Inflammatory macrophage (primary cell): Measurements from ENCODE around the gene CHCHD6.

Experiments used
- DNase-seq, 2 donors: peaks; one replicate each; pipeline ENCODE4 v3.0.0-alpha.2; 2020 to 2022

CHCHD6 gene

DNA sequence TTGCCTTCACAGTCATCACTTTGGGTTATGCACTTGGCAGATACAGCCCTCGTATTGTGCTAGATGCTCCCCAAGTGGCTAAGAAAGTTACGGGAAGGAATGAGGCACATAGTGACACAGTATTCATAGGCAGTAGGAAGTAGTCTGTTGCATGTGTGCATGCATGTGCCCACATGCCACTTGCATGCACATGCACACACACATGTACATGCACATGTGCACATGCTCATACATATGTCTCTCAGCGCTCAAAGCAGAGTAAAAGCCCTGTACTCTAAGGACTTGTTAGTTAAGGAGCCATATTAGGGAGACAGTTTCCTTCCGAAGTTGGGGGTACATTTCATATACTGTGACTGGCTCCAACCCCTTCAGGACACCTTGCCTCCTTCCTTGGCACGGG is 128.9 kb downstream of the CHCHD6 start:
- no peak for DNase-seq

DNA sequence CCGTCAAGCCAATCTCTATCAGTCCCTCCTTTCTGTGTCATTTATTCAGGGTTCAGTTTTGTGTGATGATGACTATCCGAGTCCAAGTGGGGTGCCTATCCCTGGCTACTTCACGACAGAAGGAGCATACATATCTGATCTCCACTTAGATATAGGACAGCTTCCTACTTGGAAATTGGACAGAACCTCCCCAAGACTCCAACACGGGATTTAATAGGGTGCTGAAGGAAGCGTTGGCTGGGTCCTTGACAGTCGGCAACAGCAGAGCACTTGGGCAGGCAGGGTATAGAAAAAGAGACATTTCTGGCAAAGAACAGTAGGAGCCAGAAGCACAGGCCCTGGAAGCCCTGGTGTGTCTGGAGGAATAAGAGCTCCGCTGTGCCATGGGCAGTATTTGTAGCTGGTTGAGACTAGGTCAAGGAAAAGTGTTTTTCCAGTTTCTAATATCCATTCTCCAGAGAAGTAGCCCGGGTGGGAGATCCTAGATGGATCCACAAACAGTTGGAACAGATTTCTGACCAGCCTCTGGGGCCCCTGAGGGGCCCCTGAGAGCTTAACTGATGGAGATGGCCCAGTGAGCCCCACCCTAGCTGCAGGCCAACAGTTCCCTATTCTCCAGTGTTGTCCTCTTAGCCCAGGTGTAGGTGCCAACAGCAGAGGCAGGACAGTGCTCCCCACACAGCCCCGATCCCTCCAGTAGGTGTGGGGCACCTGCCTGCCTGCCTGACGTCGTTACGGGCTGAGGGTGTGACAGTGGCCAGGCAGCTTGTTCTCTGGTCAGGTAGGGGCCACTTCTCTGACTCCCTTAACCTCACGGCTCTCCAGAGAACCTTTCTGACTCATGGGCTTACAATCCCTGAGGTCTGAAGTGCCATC is 130.8 kb downstream of the CHCHD6 start:
- no peak for DNase-seq

DNA sequence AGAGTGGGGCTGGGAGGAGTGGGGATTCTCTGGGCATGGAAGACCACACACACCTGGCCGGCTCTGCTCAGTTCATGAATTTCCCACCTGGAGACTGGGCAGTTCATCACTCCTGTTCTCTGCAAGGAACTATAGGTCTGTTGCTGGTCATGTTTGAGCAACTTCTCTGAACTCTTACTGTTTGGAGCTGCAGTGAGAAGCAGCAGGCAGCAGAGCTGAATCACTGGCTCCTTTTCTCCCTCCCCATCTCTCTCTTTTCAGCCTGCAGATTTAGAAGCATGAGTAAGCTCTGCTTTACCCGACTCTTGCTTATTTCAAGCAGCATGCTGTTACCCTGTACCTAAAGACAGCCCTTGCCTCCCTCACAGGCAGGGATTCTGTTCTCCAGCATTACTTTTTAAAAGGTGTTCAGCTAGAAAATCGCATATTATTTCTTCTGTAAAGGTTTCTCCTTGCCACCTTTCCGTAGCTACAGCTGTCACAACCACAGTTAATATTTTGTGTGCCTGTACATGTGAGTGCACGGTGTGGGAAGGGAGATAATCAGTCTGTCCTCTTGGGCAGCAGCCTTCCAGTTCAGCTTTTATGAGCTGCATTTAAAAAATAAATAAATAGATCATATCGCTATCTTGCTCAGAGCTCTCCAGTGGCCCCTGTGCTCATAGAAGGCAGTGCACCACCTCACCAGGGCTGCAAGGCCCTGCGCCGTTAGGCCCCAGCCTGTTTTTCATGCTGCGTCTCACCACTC is 131.6 kb downstream of the CHCHD6 start:
- DNase-seq, result no peak

DNA sequence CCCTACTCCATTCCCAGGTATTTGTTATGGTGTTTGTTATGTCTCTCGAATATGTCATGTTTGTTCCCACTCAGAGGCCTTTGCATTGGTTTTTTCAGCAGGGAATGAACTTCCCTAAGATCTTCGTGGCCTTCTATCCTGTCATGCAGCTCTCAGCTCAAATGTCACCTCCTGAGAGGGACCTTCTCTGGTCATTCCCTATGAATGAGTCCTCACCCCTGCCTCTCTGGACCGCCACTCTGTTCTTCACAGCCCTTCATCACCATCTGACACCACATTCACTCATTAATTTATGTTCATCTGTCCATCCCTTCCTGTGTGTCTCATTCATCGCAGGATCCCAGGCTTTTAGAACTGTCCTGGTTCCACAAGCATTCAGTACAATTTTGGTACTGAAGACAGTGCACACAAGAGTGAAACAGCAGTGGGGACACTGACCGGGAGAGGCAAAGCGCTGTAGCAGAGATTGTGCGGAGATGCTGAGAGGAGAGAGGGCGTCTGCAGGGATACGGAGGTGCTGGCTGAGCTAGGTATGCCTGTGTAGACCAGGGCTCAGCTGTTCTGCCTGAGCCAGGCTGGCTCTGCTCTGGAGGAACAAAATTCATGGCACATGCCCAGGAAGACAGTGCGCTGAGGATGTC is 132.3 kb downstream of the CHCHD6 start:
- DNase-seq, result no peak

DNA sequence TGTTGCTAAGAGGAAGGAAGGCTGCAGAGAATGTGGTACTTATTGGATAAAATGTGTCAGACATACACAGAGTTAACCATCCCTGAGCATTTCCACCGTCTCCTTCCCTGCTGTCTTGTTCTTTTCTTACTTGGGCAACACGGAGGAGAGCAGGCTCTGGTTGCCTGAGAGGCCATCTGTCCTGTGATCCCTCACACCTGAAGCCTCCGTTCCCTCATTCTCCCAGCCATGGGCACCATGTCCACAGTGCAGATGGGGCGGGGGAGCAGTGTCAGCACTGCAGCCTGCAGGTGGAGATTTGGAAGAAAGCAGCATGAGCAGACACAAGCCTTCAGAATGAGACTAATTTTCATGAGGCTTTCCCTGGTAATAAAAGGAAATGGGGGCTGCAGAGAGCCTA is 133.7 kb downstream of the CHCHD6 start:
- no peak for DNase-seq

DNA sequence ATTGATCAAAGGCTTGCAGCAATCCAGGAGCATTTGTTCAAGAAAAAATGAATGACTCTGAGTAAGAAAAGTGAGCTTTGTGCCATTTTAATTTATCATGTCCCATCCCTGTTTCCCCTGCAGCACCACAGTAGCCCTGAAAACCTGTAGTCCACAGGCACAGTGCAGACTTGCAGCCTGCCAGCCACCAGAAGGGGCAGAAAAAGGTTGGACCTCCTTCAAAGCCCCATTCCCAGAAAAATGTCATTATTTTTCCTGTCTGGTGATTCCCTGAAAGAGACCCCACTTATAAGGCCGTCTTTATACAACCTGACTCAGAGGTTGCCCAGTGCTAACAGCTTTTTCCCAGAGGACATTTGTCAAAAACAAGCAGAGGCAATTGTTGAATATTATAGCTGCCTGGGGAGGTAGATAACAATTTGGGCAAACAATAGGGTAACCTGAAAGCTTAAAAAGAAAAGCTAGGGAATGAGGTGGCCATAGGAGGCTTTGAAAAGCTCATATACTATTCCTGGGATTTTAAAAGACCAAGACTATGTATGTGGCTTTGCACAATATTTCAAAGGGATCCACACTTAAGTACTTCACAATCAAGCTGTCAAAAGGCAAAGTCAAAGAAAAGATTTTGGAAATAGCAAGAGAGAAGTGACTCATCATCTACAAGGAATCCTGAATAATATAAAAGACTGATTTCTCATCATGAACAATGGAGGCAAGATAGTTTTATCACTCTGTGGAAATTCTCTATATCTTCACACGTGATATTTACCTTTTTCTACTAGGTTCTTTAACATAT is 142.1 kb downstream of the CHCHD6 start:
- no peak for DNase-seq

DNA sequence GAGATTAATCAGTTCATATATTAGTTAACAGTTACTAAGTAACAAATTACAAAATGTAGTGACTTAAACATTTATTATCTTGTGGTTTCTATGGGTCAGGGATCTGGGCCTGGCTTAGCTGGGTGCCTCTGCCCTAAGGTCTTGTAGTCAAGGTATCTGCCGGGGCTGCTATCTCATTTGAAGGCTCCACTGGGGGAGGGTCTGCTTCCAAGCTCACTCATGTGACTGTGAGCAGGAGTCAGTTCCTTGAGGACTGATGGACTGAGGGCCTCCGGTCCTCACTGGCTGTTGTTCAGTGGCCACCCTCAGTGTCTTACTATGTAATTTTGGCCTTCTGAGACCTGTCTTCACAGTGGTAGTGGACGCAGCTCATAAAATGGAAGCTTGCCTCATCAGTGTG is 143.0 kb downstream of the CHCHD6 start:
- DNase-seq, result no peak

DNA sequence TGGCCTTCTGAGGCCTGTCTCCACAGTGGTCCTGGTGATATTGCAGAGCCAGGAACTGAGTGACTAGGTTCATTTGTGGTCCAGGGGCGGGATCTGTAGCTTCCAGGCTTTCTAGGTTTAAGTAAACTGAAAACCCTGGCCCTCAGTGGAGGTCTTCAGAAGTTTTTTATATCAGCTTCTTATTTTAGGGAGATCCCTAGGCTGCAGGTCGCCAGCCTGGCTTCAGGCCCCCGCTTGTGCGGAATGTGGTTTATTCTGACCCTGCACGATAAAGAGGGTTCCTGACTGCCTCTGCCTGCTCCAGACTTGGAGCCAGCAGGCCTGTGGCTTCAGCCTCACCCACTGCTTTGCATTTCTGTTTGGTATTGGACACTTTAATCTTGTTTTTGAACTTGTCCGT is 145.0 kb downstream of the CHCHD6 start:
- no peak for DNase-seq

DNA sequence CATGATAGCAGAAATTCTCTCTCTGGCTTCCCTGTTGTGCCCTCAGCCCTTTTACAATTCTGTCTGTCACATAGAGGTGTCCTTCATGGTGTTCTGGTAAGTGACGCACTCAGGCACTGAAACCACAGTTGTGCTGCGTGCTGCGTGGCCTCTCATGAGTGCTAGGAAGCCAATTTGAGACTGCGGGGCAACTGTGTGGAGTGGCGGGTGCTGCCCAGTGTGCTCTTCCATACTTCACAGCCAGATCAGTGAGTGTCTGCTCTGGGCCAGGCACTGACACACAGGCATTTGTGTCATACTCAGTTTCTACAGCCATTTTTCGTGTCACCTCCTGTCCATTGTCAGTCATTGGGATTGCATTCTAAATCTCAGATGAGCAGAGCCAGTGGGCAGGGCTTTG is 145.7 kb downstream of the CHCHD6 start:
- DNase-seq, result no peak

DNA sequence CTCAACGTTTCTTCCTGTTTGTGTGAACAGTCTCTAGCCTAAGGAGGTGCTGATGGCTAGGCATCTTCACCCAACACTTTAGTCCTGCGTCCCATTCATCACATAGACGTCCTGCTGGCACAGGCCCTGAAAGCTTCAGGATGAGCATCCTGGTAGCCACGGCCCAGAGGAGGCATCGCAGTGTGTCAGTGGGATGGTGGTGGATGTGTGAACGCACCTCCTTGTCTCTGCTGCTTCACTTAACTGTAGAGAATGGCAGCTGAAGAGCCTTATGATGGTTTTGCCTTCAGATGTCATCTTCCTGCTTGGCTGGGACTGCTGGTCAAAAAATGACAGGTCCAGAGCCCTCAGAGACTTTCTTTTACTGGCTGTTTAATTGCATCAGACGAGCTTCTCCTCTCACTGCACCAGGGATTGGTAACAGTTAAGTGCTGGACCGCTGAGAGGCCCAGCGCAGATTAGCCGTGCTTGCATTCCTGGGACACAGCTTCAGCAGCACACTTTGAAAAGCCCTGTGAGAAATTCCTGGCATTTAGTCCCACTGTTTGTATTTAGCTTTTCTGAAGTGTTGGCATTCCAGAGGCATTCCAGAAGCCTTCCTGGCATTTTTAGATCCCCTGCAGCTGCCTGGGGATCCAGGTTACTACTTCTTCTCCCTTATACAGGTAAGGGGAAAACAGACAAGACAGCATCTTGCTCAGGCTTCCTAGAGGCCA is 146.5 kb downstream of the CHCHD6 start:
- no peak for DNase-seq

DNA sequence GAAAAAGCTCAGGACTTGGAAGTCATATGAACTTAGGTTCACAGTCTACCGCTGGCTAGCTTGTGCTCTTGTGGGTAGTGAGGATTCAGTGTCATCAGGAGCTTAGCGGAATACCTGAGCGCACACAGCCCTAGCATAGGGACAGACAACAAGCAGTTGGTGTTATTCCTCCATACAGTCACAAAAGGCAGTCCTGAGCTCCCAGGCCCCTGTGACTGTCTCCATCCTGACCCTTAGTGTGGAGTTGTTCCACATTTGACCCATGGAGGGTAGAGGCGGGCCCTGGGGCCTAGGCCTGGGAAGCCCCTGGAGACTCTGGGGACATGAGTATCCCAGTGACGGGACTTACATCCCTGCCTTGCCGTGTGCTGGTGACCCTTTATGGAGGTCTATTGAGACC is 147.3 kb downstream of the CHCHD6 start:
- DNase-seq, result no peak

DNA sequence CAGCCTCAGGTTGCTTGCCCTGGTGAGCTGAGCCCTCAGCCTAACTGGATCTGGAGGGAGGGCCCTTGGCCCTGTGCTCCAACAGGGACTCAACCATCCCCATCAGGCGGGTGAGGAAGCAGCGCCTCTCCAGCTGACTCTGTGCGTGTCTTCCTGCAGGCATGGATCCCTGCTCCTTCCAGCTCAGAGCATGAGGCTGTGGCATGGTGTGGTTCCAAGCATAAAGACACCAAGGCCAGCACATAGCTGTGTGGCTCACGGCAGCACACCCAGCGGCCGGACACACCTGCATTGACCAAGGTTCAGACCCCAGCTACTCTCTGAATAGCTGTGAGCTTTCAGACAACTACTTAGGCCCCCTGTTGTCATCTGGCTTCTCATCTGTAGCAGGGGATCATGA is 147.9 kb downstream of the CHCHD6 start:
- no peak for DNase-seq

DNA sequence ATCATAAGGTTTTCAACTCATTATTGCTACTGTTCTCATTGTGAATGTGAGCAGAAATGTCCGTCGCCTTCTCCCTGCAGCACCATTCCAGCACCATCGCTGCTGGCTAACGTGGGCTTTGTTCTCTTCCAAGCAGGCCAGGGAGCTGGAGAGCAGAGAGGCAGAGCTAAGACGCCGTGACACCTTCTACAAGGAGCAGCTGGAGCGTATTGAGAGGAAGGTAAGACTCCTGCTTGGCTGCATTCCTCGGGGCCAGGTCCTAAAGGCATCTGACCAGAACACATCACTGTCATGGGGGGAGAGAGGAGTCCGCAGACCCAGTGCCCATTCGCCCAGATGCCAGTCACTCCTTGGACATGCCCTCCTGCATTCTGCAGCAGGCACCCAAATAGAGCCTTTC is 148.5 kb downstream of the CHCHD6 start:
- no peak for DNase-seq

DNA sequence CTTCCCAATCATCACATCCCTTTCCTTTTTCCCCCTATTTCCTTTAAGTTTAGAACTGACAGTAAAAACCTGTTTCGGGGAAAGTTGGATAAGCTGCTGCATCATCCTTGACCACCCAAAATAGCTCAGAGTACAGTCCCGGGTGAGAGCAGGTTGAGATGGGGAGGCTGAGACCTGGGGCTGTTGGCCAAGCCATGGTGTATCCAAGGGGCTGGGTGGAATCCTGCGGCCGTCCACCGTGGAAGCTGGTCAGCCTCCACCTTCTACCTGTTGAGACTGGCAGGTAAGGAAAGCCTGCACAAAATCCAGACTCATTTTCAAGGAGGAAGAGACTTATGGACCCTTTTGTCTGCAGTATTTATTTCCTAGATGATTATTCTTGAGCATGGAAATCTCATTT is 150.6 kb downstream of the CHCHD6 start:
- DNase-seq, result no peak

DNA sequence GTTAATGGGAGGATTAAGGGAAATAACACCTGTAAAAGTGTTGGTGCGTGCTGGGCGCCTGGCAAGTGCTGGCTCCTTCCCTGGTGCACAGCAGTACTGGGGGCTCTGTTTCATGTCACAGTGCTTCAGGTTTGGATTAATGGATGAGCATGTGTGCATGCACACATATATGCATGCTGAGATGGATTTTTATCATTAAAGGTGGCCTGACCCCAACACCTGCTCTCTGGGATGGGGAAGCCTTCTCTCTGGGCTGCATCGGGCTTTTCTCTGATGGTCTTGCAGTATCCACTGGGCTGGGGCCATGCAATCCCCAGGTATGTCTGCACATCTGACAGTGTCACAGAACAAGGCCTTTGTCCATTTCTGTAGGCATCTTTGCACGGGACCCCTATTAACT is 151.3 kb downstream of the CHCHD6 start:
- no peak for DNase-seq

DNA sequence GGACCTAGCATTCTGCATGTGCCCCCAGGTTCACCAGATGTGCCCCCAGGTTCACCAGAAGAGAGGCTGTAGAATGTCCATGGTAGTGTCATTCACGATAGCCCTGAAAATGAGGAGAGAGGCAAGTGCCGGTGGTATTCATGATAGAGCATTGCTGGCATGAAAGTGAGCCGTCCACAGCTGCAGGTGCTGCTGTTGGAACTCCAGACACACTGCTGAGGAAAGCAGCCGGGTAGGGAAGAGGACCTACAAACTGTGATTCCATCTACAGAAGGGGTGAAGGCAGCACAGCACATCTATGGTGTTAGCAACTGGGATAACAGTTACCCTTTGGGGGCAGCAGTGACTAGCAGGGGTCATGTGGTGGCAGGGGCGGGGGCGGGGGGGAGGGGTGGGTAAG is 153.9 kb downstream of the CHCHD6 start:
- DNase-seq, result no peak

DNA sequence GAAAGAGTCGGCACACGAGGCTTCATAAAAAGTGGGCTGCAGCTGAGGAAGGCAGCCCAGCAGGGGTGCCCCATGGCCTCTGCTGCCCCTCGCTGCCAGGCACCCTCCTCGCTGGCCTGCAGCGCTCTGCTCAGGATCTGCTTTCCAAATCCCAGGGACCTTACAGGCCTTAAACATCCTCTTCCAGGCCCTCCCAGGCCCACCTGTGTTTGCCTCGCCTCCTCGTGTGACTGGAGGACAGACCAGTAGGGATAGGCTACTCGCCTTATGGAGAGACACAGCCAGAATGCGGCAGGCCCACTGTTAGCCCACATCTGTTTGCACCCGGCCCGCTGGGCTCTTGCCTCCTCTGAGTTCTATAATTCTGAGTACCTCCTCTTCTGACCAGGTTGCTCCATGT is 154.4 kb downstream of the CHCHD6 start:
- DNase-seq, result no peak

DNA sequence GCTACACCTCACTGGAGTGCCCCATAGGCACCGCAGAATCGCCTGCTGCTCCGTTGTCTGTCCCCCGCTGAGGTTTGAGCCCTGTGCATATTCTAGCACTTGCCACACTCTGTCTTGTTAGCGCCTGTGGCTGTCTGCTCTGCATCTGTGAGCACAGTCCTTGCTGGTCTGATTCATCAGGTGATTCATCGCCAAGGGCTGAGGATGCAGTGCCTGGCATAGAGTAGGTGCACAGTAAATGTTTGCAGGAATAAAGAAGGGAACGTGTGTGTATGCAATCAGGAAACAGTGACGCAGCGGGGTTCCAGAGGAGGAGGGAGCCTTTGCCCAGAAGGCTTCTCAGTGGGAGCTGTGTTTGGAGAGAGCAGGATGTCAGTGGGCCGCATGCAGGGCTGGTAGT is 154.8 kb downstream of the CHCHD6 start:
- DNase-seq, result no peak

DNA sequence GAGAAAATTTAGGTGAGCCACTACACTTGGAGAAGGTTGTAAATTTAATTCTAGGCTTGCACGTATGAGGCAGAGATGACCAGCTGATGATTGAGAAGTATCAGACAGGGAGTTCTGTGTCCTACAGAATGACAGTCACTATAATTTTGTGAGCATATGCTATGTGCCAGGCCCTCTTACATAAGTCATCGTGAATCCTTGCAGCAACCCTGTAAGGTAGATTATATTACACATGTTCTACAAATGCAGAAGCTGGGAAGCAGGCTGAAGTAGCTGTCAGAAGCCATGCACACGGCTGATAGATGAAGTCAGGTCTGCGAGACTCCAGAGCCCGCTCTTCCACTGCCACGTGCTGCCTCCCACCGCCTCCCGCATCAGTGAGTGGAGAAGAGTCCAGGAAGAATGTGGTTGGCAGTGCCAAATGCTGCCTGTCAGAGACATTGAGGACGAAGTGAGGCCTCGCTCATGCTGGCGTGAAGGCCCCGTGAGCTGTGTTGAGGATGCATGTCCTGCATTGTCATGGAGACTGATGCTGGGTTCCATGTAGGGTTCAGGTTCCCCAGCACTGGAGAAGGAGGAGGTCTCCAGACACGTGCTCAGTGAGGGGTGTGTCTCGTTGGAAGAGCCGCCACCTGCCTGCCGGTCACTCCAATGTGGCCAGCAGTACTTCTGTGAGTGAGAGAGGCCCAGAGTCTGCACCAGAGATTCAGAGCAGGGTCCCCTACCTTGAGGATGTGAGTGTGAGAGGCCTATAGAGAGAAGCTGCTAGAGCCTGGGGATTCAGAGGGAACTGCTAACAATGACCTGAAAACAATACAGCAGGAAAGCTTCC is 155.6 kb downstream of the CHCHD6 start:
- DNase-seq, result no peak

DNA sequence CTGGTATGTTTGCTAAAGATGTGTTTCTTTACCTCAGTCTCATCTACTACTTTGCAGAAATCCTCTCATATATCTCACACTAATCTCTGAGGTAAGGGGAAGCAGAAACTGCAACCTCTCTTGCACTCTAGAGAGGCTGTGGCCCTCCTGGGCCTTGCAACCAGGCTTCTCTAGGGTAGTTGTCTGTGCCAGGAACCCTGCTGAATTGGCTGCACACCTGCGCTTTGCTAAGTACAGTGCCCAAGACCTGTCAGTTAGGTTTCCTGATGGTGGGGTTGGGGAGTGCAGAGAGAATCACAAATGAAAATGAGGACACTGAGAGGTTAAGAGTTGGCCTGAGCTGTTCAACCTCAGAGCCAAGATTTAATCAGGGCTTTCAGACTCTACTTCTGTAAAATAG is 161.7 kb downstream of the CHCHD6 start:
- no peak for DNase-seq

DNA sequence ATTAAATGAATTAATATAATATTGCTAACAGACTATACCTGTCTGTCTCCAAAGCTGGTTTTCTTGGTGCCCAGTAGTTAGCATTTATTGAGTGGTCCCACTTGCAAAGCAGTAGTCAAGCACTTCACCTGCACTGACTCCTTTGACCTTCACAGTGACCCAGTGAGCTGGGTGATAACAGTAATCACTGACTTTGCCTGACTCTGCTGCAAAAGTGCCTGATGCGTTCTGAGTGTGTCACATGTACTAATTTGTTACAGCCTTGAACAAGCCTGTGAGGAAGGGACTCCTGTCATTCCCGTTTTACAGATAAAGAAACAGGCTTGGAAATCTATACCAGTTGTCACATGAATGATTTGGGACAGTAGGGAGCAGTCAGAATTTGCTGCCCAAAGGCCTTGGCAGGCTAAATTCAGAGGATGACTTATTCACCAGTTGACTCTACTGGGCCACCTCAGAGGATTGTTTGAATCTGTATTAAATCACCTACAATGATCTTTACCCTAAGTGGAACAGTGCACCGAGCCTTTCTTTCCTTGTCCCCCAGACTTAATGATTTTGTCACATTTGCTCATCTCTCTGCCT is 162.2 kb downstream of the CHCHD6 start:
- no peak for DNase-seq
